Hypothalamus (tissue), 51 donors: ENCODE data around the gene FLT1.

ENCODE experiments used
- DNase-seq, 51 donors: peaks; one replicate each; lab custom pipeline; 2025; lab: John Stamatoyannopoulos, UW

Gene FLT1

DNA sequence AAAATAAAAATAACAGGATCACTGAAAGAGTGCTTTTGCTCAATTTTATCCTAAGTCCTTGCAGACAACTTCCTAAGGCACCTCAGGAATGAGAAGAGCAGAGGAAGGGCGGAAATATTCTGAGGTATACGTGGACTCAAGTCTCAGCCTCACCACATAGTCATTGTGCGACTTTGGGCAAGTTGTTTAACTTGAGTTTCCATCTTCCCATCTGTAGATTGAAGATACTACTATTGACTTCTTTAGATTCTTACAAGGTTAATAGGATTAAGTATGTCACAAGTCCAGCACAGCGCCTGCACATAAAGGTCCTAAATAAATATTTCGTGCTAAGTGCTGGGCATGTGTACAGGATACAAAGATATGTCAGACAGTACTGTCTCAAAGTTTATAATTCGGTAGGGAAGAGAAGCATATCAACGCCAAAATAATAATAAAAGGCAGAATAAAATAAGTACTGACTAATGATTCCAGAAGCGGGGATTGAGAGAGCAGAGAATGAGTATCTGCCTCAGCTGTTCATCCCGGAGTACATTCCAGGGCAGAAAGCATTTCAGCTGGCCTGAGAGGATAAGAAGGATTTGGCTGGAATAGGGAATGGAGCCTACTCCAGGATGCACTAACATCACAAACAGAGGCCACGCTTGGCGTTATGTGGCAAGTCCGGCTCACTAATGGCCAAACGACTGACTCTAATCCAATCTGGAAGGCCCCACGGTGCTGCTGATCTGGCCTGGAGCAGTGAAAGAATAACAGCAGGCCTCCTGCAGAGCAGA lies 139.7 kb downstream of the FLT1 start:
- DNase-seq, result no peak

DNA sequence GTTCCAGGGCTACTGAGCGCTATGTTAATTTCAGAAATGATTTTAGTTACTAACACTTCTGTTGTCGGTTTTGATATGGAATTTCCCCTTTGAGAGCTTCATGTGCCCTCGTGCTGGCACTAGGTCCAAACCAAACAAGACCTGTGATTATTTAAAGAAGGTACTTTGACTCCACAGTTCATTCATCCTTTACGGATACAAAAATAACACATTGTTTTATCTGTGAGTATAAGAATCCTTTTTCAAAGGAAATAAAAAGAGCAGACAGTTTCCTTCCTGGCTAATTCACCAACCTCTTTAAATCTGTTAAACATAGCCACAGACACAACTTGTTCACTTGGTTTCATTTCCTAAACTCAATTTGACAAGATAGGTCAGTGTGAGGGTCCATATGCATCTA lies 141.2 kb downstream of the FLT1 start:
- no peak for DNase-seq

DNA sequence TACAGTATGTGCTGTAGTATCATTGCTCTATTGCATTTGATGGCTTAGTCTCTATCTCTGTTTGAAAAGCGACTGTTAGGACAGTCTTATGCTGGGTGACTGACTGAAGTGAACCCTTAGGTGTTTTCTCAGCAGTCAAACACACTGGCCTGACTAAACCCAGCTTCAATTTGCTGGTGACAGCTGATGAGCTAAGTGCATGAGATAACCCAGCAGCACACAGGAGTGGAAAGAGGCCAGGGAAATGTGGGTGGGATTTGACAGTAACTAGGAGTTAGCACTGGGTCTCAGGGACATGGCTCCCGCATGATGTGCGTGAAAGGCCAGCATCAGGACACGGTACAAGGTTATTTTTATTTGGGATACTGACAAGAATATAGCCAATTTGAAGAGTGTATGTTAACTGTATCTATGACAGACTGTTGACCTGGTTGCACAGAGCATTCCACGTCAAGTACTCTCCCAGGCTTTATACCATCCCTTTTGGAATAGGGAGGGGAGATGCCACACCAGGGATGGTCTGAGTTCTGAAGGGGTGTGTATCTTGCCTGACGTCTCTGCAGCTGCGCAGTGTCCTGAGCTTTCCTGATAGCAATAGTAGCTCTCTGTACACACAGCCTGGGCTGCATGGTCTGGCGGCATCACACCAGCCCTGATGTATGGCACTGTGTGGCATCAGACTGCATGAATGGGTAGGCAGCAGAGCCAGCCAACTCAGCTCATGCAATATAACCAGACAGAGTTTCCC lies 144.8 kb downstream of the FLT1 start:
- no peak for DNase-seq

DNA sequence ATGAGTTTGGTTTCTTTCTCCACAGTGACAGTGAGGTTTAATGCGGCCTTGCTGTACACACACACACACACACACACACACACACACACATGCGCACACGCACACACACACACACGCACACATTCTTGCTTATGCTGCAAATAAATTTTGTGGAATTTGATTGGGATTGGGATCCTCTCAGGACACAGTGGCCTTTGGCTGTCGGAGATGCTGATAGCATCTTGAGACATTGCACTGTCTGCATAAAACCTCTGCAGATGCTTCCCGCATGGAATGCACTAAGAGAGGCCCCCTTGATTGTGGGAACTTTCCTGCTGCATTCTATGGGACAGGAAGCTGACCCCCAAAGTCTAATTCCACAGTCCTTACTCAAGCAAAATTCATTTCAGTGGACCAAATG lies 145.6 kb downstream of the FLT1 start:
- no peak for DNase-seq

DNA sequence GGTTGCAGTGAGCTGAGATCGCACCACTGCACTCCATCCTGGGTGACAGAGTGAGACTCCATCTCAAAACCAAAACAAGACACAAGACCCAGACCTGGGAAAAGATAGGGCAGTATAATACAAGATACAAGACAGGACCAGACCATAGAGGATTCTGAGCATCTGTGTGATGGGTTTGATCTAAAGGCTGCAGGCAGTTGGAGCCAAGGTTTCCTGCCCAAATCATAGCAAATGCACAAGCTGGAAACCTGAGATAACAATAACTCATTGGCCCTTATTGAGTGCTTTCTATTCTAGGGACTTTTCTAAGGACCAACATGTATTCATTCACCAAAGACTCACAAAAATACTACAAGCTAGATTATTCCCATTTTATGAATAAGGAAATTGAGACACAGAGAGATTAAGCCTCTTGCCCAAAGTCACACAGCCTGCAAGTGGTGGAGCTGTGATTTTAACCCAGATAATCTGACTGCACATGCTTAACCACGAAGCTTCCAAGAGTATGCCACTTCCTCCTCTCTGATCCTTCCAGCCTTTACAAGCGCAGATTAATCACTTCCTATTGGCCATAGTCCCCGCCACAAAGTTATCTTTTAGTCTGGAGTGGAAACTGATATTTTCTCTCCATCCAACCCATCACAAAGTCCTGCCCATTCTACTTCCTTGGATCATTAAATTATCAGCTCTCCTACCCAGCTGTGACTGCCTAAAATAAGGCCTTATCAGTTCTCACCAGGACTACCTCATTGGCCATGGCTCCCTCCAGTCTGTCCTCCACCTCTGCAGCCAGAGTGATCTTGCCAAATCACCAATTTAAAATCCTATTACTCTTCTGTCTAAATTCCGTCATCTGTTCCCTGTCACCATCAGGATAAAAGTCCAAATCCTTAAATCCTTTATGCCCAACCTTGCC lies 147.2 kb downstream of the FLT1 start:
- no peak for DNase-seq

DNA sequence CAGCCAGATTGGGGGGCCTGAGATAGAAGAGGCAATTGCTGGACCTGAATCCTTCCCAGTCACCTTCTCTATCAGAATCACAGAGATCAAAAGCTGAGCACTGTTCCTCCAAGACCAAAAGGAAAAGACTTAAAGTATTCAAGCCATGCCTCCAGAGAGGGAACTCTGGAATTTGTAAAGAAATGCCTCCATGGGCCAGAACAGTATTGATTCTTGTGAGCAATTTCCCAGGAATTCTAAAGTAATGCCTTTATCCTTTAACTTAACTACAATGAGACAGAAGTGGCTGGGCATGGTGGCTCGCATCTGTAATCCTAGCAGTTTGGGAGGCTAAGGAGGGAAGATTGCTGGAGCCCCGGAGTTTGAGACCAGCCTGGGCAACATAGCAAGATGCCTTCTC lies 148.8 kb downstream of the FLT1 start:
- DNase-seq, result no peak

DNA sequence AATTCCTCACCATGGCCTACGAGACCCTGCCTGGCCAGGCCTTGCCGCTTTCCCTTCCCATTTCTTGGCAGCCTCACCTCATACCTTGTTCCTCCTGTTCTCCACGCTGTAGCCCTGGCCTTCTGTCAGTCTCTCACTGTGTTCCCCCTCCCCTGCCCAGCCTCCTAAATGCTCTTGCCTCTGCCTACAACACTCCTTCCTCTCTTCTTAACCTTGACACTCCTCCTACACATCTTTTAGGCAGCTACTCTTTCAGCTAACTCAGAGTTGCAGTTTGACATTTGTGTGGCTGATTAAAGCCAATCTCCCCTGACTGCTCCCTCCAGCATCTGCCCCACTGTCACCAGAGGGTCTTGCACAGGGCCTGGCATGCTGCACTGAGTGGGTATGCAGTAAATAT lies 150.8 kb downstream of the FLT1 start:
- DNase-seq, result no peak

DNA sequence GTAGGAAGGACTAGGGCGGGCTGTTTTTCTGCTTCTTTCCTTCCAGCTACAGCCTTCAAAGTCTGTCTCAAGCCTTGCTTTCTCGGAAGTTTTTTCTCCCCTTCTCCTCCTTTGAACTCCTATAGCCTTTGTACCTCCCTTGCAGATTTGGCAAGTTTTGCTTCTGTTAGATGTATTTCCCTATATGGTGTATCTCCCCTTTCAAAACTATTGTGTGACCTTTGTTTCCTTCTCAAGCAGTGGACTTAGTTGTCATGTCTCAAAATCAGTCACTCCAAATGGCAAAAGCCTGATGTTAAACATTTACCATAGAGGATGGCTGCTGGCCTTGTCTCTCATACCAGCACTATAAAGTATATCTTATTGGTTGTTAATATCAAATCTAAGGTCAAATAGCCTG lies 152.7 kb downstream of the FLT1 start:
- DNase-seq, result no peak

DNA sequence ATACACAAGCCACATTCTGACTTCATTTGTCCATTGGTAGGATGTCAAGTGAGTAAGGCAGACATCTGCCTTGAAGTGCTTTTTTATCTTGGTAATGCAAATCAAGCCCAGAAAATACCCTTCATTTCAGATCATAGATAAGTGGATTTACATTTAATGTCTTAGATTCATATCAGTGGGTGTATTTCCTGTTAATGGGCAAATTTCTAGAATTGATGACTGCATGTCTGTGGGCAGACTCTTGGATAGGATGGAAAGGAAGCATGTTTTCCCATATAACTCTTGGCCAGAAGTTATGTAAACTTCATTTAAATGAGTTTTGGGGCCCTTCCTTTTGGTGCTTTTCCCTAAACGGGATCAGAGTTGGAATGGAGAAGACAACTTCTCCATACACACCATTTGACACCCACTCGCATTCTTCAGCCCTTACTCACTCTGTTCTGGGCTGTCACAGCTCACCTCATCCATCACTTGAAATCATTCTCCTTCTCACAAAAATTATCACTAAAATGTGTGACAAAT lies 154.6 kb downstream of the FLT1 start:
- DNase-seq, result no peak

DNA sequence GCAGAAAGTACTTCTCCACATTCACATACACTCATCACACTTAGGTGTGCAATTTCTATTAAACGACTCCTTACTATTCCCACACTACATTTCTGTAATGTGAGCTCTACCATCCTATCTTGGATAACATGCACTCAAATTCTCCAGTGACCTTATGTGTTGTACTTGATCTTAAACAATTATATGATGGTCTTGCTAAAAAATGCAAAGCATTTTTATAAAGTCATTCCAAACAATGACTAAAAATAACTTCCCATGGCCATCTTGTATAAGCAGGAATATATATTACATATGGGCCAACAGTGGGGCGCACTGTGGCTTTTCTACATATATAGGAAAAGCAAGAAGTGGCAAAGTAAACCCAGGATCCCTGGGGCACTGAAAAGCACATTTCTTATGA lies 155.5 kb downstream of the FLT1 start:
- no peak for DNase-seq

DNA sequence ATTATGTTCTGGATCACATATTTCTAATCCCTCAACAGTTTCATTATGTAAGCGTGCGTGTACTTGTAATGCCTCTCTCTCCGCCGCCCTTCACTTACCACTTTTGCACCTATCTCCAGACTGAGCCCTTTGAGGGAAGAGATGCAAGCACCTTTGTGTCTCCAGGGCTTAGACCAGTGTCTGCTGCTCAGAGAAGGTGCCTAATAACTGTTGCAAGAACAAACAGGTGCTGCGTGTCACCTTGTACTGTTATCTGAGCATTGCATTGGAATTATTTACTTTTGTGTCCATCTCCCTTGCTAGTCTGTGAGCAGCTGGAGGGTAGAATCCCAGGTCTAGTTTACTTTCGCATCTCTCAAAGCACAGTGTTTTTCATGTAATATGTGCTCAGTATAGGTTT lies 156.2 kb downstream of the FLT1 start:
- no peak for DNase-seq

DNA sequence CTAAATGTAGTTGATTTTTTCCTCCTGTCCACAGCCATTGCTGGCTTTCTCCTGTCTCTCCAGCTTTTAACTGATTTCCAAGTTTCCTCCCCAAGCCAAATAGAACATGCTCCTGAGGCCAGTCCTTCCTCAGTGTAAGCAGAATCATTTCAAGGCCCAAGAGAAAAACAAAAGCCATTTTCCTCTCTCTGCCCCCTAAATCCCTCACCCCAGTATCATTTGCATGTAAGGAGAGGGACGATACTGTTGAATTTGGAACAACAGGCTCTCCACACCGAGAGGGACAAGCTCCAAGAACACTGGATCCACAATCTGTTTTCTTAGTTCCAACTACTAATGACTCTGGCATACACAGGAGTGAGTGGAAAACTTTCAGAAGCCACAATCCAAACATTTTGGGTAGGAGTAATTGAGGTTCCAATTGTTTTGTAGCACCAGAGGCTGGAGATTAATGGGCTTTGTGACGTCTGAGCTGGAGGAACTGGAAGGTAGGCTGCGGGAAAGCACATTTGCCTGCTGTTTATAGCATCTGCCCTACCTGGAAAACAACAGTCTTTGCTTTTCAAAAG lies 156.8 kb downstream of the FLT1 start:
- no peak for DNase-seq

DNA sequence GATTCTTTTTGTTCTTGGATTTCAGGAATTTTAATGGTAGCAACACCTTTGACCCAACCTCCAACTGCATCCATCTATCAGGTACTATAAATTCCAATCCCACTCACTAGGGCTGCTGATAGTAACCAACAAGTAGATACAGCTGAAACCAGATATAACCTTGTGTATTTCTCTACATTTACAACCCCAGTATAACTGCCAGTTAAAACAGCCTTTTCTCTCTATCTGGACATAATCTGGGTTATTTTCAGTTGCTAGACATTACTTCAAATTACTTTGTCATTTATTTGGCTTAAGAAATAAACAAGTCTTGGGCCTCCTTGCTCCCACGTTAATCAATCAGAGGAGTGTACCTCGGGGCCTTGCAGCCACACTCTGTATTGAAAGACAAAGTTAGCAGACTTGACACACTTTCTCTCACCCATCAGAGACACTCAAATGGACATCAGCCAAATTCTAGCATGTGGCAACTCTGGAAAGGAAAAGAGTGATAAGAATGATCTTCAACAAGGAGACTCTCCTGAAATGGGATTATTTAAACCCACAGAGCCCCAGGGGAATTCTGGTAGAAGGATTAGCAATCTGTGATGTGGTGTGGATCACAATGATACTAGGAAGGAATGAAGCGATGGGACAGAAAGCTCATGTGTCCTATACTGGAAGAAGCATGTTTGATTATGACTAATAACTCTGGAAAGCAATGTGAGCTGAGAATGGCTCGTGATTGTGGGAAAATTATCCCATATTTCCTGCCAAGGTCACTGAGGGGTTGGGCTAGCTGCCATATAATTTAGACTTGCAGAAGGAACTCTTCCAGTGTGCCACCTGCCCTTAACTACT lies 157.5 kb downstream of the FLT1 start:
- no peak for DNase-seq

DNA sequence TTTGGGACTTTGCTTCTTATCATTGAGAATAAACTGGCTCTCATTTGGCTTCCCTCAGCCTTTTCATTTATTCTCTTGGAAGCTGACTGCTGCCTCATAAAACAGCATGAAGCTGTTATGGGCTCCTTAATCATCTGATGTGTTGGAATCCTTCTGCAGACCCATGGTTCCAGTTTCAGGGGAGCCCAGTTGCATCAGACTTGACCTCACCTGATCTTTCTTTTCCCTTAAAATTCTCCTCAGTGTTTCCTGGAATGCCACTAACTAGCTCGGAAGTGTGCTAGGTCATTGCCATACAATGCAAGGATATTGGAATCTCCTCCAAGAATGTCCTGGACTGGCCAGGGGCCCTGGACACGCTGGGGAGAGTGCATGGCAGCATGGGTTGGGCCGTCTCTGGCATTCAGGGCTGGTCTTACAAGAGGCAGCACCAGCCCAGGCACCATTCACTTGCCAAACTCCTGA lies 158.7 kb downstream of the FLT1 start:
- DNase-seq, result no peak

DNA sequence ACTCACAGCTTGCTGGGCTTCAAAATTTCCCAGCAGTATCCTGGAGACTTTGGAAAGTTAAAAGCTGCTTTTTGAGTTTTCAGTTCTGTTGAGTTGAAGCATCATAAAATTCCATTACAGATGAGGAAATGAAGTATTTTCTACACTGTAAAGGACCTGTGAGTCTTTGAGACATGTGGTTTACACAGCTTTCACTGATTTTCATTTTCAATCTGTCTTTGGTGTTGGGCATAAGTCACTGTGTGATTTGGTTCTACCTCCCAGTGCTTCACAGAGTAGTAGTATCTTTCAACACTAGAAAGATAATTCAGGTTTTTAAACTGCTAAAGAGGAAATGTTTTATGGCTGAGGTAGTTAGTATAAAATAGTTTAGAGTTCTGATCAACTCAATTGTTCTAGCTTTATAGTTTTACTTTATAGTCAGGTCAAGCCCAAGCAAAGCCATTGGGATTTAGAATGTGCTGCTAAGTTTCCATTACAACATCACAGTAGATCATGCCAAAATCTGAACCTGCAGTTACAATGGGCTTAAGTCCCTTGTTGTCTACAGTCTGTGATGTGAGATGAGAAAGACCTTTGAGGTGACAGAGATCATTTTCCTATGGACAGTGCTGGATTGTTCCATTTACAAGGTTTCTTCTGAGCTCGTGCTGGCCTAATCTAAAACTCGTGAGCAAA lies 161.6 kb downstream of the FLT1 start:
- DNase-seq, result no peak

DNA sequence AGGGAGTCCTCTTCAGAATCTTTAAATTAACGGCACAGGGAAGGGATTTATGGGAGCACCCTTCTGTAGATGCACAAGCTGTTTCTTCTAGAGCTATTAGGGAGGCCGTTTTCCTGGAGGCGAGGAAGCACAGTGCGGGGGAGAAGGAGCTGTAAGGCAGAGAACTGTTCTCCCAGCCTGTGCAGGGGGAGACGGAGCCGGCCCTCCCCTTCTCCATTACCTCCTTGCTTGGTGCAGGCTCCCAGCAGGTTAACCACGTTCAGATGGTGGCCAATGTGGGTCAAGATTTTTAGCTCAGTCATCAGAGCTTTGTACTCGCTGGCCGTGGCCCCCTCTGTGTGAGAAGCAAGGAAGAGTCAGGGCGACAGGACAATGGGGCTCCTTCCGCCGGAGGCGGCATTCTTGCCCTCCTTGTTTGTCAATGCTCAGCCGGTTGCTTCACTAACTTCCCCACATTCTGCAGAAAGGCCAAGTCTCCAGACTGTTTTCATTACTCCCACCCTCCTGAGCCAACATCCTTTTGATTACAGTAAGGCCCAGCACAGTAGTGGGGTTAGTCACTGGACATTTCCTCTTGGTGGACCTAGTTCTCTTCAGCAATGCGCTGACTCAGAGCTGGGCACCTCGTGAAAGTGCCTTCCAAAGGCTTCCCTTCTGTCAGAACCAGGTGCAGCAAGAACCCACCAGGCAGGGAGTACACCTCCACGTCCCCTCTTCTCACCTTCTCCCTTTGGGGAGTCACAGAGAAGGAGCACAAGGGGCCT lies 165.4 kb downstream of the FLT1 start:
- peak in 1 of 51 donors; percentile 6 for DNase-seq

DNA sequence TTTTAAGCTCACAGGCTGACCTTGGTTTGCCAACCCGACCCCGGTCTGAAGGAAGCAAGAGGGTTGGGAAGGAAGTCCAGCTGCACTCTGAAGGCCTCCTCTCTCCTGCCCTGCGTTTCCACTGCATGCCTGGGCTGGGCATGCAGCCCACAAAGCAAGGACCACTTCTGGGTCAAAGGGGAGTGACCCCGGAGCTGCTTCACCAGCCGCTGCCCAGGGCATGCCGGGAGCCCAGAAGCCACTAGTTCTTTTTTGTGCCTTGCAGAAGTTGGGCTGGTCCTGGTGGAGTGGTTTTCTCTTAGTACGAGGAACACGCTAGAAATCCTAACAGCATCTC lies 166.7 kb downstream of the FLT1 start:
- no peak for DNase-seq
